ENCODE measurements around the gene FBP2.

GRCh38 chr9:94533601-94534000, 60.0 kb downstream of the FBP2 start:
- TF ChIP-seq CTCF (IDR thresholded peaks at IDR 0.05; ENCODE audit: low read depth, low read length, poor library complexity, severe bottlenecking) = no peak
- no peak for TF ChIP-seq EZH2phosphoT487 (IDR thresholded peaks at IDR 0.05; ENCODE audit: borderline replicate concordance, low read length)

Measured in DOHH2 (cell line).